Omental fat pad (tissue), 4 donors: ENCODE measurements around the gene TGM1. TPM values are rescaled to one million over a fixed set of nuclear protein-coding genes. Genes with fewer than 3 reads are reported as not detected.

Experiments
- ATAC-seq: fragments of 150-250 bp; one replicate; pipeline ENCODE4 v1.9.1; 2016; ENCODE audit warnings: mild to moderate bottlenecking, moderate library complexity; ENCODE audit not compliant: low FRiP score
- DNase-seq: peaks from one replicate; pipeline ENCODE4 v3.0.0-alpha.2; 2019; ENCODE audit warnings: low spot score
- total RNA-seq, 4 donors: library from RNA; depleted of rRNA; stranded (reverse); fragments of >200 nt; gene quantifications; one replicate each; pipeline ENCODE4 v1.1.0, GENCODE V29; 2016
- TF ChIP-seq, protein P1 (sequence below), 3 donors: fragments of 450-650 bp; IDR thresholded peaks; one replicate each; pipeline ENCODE4 v1.5.1; 2016 to 2017; ENCODE audit warnings: antibody characterized with exemption in 3 of 3, mild to moderate bottlenecking in 3 of 3, moderate library complexity in 2 of 3

The TGM1 gene
- total RNA-seq, 4 donors from 2014 or later: 2.0 to 114 (median 79.1) TPM

DNA sequence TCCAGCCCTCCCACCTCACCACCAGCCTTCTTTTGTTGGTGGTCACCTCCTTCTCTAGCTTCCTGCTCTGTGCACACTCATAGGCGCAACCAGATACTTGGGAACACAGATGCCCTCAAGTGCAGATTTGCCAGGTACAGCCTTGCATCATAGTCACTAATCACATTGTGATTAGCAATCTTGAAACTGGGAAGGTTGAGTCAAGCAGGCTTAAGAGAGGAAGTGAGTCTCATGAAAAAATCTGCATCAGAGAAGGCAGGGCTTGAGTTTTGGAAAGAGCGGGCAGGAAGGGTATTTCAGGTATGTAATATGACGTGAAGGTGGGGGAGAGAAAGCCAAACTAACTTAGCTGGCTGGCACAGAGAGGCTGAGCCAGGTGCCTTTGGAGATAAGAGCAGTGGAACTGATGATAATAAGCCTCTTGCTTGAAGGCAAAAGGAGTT lies 11.1 kb upstream of the TGM1 start:
- no peak for DNase-seq
- ATAC-seq: peak; percentile 67
- TF ChIP-seq, protein P1, sequence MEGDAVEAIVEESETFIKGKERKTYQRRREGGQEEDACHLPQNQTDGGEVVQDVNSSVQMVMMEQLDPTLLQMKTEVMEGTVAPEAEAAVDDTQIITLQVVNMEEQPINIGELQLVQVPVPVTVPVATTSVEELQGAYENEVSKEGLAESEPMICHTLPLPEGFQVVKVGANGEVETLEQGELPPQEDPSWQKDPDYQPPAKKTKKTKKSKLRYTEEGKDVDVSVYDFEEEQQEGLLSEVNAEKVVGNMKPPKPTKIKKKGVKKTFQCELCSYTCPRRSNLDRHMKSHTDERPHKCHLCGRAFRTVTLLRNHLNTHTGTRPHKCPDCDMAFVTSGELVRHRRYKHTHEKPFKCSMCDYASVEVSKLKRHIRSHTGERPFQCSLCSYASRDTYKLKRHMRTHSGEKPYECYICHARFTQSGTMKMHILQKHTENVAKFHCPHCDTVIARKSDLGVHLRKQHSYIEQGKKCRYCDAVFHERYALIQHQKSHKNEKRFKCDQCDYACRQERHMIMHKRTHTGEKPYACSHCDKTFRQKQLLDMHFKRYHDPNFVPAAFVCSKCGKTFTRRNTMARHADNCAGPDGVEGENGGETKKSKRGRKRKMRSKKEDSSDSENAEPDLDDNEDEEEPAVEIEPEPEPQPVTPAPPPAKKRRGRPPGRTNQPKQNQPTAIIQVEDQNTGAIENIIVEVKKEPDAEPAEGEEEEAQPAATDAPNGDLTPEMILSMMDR (IDR thresholded peaks at IDR 0.05): no peak

DNA sequence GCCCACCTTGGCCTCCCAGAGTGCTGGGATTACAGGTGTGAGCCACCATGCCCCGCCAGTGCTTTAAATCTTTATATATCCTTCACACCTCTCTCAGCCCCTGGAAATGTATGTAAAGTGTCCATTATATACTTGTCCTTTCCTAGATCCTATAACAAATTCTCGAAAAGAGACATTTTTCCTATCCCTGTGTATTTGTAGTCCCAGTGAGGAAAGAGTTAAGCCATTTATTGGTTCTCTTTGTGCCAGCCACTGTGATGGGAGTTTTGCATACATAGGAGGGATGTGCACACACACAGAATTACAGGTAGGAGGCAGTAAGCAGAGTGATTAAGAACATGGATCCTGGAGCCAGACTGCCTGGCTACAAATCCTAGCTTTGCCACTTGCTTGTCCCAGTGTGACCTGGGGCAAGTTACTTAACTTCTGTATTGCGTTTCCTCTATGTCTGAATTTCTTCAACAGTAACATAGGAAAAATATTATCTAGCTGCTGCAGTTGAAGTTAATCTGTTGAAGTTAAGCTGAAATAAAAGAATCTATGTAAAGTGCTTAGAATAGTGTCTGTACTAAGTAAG lies 10.5 kb upstream of the TGM1 start:
- DNase-seq: no peak
- ATAC-seq: no peak
- TF ChIP-seq, protein P1 (IDR thresholded peaks at IDR 0.05): no peak

DNA sequence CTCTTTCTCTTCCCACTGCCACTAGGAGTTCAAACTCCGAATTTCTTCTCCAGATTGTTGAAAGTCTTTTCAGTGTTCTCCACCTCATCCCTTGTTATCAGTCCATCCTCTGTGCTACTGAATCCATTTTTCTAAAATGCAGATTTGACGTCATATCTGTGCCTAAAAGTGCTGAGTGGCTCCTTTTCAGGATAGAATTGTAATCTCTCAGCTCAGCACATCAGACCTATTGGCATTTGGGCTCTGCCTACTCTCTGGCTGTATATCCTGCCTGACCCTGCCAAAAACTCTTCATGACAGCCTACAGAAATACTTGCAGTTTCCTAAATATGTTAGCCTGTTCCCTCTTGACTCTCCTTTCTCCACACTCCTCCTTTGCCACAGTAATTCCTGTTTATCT lies 9.5 kb upstream of the TGM1 start:
- ATAC-seq: no peak
- TF ChIP-seq, protein P1 (IDR thresholded peaks at IDR 0.05): no peak
- DNase-seq: no peak

DNA sequence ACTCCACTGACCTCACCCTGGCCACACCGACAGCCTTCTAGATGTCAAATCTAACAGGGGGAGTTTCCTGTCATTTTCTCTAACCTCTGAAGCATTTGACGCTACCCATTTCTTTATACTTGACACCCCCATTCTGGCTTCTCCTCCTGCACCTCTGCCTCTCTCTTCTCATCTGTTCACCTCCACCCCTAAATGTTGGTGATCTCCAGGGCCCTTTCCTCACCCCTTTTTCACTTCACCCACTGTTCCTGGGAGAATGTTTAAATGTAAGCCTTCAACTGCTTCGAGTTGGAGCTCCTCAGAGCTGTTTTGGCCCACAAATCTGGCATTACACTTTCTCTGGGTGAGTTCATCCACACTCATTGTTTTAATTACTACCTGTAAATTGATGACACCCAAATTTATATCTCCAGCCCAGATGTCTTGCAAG lies 8.9 kb upstream of the TGM1 start:
- TF ChIP-seq, protein P1 (IDR thresholded peaks at IDR 0.05): no peak
- no peak for ATAC-seq
- no peak for DNase-seq

DNA sequence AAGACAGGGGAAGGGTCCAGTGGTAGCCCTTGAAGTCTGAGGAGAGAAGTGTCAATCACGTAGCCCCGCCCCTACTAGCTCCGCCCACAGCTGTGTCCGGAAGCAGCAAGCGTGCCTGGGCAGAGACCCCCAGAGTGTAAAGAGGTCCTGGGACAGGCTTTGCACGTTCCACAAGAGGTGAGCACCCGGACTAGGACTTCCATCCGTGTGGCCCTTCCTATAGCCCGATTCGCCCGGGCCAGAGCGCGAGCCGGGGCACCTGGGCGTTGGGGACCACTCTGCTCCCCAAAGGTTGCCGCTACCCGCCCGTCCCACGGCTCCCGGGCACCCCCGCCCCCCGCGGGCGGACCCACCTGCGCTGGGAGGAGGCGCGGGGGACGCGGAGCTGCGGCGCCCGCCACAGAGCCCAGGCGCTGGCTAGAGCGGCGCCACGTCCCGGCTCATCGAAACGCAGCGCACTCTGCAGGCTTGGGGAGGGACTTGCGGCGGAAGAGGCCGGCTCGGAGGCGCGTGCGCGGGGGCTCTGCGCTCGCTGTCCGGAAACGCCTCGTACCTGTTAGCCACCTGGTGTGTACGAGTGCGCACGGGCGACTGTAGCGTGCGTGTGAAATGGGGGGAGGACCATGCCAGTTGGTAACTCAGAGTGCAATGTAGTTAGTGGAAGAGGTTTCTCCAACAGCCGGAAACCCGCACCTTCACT lies 8.3 kb upstream of the TGM1 start, which contains the start of gene RABGGTA:
Gene RABGGTA, minus strand, starts transcription at position 464 of the 700 bp plus-strand sequence. CDS start 482 bp downstream, outside the sequence.
- no peak for DNase-seq
- TF ChIP-seq, protein P1 (IDR thresholded peaks at IDR 0.05): no peak
- peak; percentile 85 for ATAC-seq

DNA sequence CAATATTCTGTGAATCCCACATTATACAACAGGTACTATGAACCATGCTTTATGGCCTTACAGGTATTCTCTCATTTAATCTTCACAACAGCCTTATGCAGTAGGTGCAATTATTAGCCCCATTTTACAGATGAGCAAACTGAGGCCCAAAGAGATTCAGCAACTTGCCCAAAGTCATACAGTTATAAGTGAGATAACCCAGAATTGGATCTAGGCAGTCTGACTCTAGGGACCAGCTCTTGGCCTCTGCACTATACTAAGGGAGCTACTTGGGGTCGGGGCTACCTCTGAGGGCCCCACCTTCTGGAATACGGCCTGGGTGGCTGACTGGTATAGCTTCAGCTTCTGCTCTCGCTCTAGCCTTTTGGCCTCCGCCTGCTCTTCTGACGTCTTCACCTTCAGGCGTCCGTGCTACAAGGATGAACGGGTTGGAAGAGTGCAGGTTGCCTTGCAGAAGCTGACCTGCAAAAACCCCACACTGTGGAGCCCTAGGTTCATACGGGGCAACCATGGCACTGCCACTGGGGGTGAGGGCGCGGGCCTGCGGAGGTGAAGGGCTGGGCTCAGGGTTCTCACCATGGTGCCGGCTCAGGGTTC lies 7.7 kb upstream of the TGM1 start:
- DNase-seq (no peak), ATAC-seq (peak; percentile 7)
- TF ChIP-seq, protein P1 (IDR thresholded peaks at IDR 0.05): no peak
